GM18519 (cell line): Measurements from ENCODE around the gene FNDC3A.

Source experiments
- ATAC-seq: cut with Tn5 transposase; IDR thresholded peaks from one replicate; pipeline ENCODE4 v1.9.1; 2021; ENCODE audit warnings: mild to moderate bottlenecking, moderate library complexity; ENCODE audit not compliant: unreplicated experiment, low FRiP score

FNDC3A gene

GRCh38 chr13:48975856-48976575 lies at the start of gene FNDC3A:
Gene FNDC3A (plus strand): TSS chr13:48975912. CDS start chr13:49006191, 30,279 bp downstream.
- peak; percentile 31 for ATAC-seq

GRCh38 chr13:48928757-48929430 lies 46.8 kb upstream of the FNDC3A start:
- no peak for ATAC-seq

GRCh38 chr13:48930918-48931317 lies 44.8 kb upstream of the FNDC3A start:
- no peak for ATAC-seq

GRCh38 chr13:48938308-48938943 lies 37.3 kb upstream of the FNDC3A start:
- no peak for ATAC-seq

- no peak for ATAC-seq
Measured at GRCh38 chr13:48939728-48940127, 36.0 kb upstream of the FNDC3A start.

GRCh38 chr13:48942131-48942530 lies 33.6 kb upstream of the FNDC3A start:
- no peak for ATAC-seq

GRCh38 chr13:48944221-48944620 lies 31.5 kb upstream of the FNDC3A start:
- ATAC-seq = no peak

GRCh38 chr13:48945626-48946025 lies 30.1 kb upstream of the FNDC3A start:
- ATAC-seq = no peak

- ATAC-seq = no peak
Measured at GRCh38 chr13:48946163-48946562, 29.5 kb upstream of the FNDC3A start.

GRCh38 chr13:48949566-48950500 lies 25.9 kb upstream of the FNDC3A start:
- ATAC-seq = no peak

GRCh38 chr13:48950501-48950875 lies 25.2 kb upstream of the FNDC3A start:
- no peak for ATAC-seq

GRCh38 chr13:48954081-48954480 lies 21.6 kb upstream of the FNDC3A start:
- no peak for ATAC-seq

- no peak for ATAC-seq
Measured at GRCh38 chr13:48955536-48955935, 20.2 kb upstream of the FNDC3A start.

- no peak for ATAC-seq
Measured at GRCh38 chr13:48961379-48961778, 14.3 kb upstream of the FNDC3A start.

- no peak for ATAC-seq
Measured at GRCh38 chr13:48962281-48962680, 13.4 kb upstream of the FNDC3A start.

GRCh38 chr13:48965736-48966135 lies 10.0 kb upstream of the FNDC3A start:
- ATAC-seq = no peak

- no peak for ATAC-seq
Measured at GRCh38 chr13:48969685-48970084, 6.0 kb upstream of the FNDC3A start.

GRCh38 chr13:48973845-48974431 lies 1.8 kb upstream of the FNDC3A start:
- ATAC-seq = no peak

GRCh38 chr13:48975101-48975855 lies 434 bp upstream of the FNDC3A start:
- ATAC-seq = peak; percentile 12
